Stomach (tissue), 4 donors: Measurements from ENCODE around the gene GOLGA6L1.

Experiments
- CTCF ChIP-seq, 7 experiments: fragments of 450-650 bp in 4 of 7; fragments of 200-600 bp in 3 of 7; sonication (generic) in 3 of 7; IDR thresholded peaks; one replicate each; pipeline ENCODE4 v1.5.1; 2016 to 2019; ENCODE audit warnings: antibody characterized with exemption in 7 of 7, control low read depth in 2 of 7, mild to moderate bottlenecking in 1 of 7
- EP300 ChIP-seq: sonication (generic); formaldehyde crosslinking; IDR thresholded peaks from one replicate; pipeline ENCODE4 v1.6.1; 2017; ENCODE audit warnings: antibody characterized with exemption
- POLR2A ChIP-seq, 4 donors: fragments of 450-650 bp; IDR thresholded peaks; one replicate each; pipeline ENCODE4 v1.6.1; 2016; ENCODE audit warnings: antibody characterized with exemption in 4 of 4, control low read depth in 2 of 4, mild to moderate bottlenecking in 1 of 4, moderate library complexity in 1 of 4
- POLR2AphosphoS5 ChIP-seq, 3 donors: sonication (generic); formaldehyde crosslinking; IDR thresholded peaks; one replicate each; pipeline ENCODE4 v1.6.1; 2016; ENCODE audit warnings: antibody characterized with exemption in 3 of 3

GRCh38 chr15:23118208-23118607 is 18.4 kb downstream of the GOLGA6L1 start:
- TF ChIP-seq CTCF (IDR thresholded peaks at IDR 0.05) (no peak), POLR2A (IDR thresholded peaks at IDR 0.05) (no peak), EP300 (no peak), POLR2AphosphoS5 (IDR thresholded peaks at IDR 0.05) (no peak)
